OCI-LY7 (cell line): ENCODE results near the gene TAF1D. TPM values are rescaled to one million over a fixed set of nuclear protein-coding genes. Genes with fewer than 3 reads are reported as not detected.

Source experiments
- BruUV-seq: library from RNA; stranded (reverse); fragments of 400-500 nt; replicated peaks from 2 replicates; lab custom pipeline; 2021; lab: Mats Ljungman, UMichigan
- CTCF ChIA-PET: fragments of 300-600 bp; sonication (Branson Sonifier 250); formaldehyde crosslinking; loops from one replicate; lab custom pipeline; 2022; ENCODE audit warnings: antibody characterized with exemption; ENCODE audit not compliant: unreplicated experiment; lab: Charles Lee
- POLR2A ChIA-PET: fragments of 300-600 bp; sonication (Branson Sonifier 250); formaldehyde crosslinking; loops from one replicate; lab custom pipeline; 2022; ENCODE audit warnings: antibody characterized with exemption; lab: Charles Lee
- DNase-seq: peaks from one replicate; pipeline ENCODE4 v3.0.0-alpha.2; 2015; ENCODE audit warnings: low spot score
- H2AFZ ChIP-seq: fragments of 200-600 bp; sonication (generic), shearing (Covaris generic); 2 replicates; pipeline ENCODE4 v1.6.1; 2014; ENCODE audit warnings: mild to moderate bottlenecking, antibody characterized with exemption, low read length, moderate library complexity
- H3K27ac ChIP-seq: fragments of 200-600 bp; sonication (generic); 2 replicates; pipeline ENCODE4 v1.5.1; 2014; ENCODE audit warnings: mixed run types, low read depth, mild to moderate bottlenecking, moderate library complexity, low read length, inconsistent platforms; ENCODE audit not compliant: poor library complexity, severe bottlenecking
- H3K36me3 ChIP-seq: fragments of 200-600 bp; sonication (generic); 2 replicates; pipeline ENCODE4 v1.6.1; 2014; ENCODE audit warnings: mild to moderate bottlenecking, antibody characterized with exemption, low read length, moderate library complexity, mixed read lengths; ENCODE audit not compliant: insufficient read depth
- H3K4me1 ChIP-seq: fragments of 200-600 bp; sonication (generic); 2 replicates; pipeline ENCODE4 v1.5.1; 2014; ENCODE audit warnings: mild to moderate bottlenecking, low read length; ENCODE audit not compliant: insufficient read depth, poor library complexity, severe bottlenecking
- H3K4me2 ChIP-seq: fragments of 200-600 bp; sonication (generic); 2 replicates; pipeline ENCODE4 v1.6.1; 2014; ENCODE audit warnings: mild to moderate bottlenecking, low read length
- H3K4me3 ChIP-seq: fragments of 200-600 bp; sonication (generic); 2 replicates; pipeline ENCODE4 v1.5.1; 2014; ENCODE audit warnings: mild to moderate bottlenecking, low read depth, low read length; ENCODE audit not compliant: poor library complexity, severe bottlenecking
- H3K79me2 ChIP-seq: fragments of 200-600 bp; sonication (generic); 2 replicates; pipeline ENCODE4 v1.6.1; 2016; ENCODE audit warnings: low read depth, mild to moderate bottlenecking, low read length, moderate library complexity, mixed read lengths; ENCODE audit not compliant: insufficient read depth
- H3K9me2 ChIP-seq: fragments of 200-600 bp; sonication (generic); 2 replicates; pipeline ENCODE4 v1.6.1; 2016; ENCODE audit warnings: mild to moderate bottlenecking, low read length, mixed read lengths; ENCODE audit not compliant: insufficient read depth
- H3K9me3 ChIP-seq: fragments of 200-600 bp; sonication (generic); 2 replicates; pipeline ENCODE4 v1.6.1; 2014; ENCODE audit warnings: mild to moderate bottlenecking, mixed run types, low read length, mixed read lengths
- H4K20me1 ChIP-seq: fragments of 200-600 bp; sonication (generic); 2 replicates; pipeline ENCODE4 v1.6.1; 2014; ENCODE audit warnings: mild to moderate bottlenecking, antibody characterized with exemption, low read length, moderate library complexity, mixed read lengths; ENCODE audit not compliant: insufficient read depth
- EZH2phosphoT487 ChIP-seq: fragments of 200-600 bp; sonication (generic); IDR thresholded peaks from 2 replicates; pipeline ENCODE4 v1.6.1; 2018; ENCODE audit warnings: low read depth, borderline replicate concordance, mild to moderate bottlenecking, mixed run types, antibody characterized with exemption, low read length, moderate library complexity, mixed read lengths
- intact Hi-C: fragments of 100-400 bp; cut with micrococcal nuclease; formaldehyde crosslinking; loops from one replicate; pipeline ENCODE4 v1.10.0; 2022; ENCODE audit not compliant: unreplicated experiment
- total RNA-seq, 2 experiments: library from RNA; depleted of rRNA in 1 of 2; stranded (reverse); fragments of >200 nt in 1 of 2; shearing (Covaris generic) in 1 of 2; gene quantifications; 2 replicates each; pipeline ENCODE4 v1.2.3, GENCODE V29; 2014 to 2022
- TF ChIP-seq, protein P1 (sequence below): fragments of 200-600 bp; sonication (generic); conservative IDR thresholded peaks from 2 replicates; pipeline ENCODE4 v1.5.1; 2014; ENCODE audit warnings: mild to moderate bottlenecking, antibody characterized with exemption, low read length, moderate library complexity, mixed read lengths

Gene TAF1D
- total RNA-seq, 2 experiments from 2014 or later, result 206 to 276 TPM

DNA sequence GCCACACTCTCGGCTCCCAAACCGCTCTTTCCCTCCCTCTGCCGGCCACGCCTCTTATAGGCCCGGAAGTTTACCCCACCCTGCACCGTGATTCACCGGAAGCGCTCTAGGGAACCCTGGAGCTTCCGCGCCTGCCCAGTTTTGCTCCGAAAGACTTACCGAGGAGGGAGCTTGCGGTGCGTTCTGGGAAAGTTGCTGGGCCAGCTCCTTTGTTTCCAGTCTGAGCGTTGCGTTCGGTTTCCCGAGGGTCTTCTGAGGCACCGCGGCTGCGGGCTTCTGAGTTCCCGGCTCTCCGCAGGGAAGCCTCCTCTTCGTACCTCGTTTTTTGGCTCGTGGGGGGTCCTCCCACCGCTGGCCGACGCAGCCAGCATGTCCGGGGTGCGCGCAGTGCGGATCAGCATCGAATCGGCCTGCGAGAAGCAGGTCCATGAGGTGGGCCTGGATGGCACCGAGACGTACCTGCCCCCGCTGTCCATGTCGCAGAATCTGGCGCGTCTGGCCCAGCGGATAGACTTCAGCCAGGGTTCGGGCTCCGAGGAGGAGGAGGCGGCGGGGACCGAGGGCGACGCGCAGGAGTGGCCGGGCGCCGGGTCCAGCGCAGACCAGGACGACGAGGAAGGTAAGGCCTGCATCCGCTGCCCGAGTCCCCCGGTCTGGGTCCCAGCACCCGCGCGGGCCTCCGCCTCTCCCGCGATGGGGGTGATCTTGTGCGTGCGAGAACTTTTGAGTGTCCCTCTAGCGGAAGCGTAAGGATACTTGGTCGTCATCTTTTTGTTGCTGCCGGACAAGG lies 43.0 kb upstream of the TAF1D start, which contains the start of gene MED17:
Gene MED17 (plus strand): TSS at position 138 of the 790 bp plus-strand sequence. CDS start 232 bp downstream, at position 370.
- no TSS peak for BruUV-seq
- Histone ChIP-seq H3K4me1 (peaks cover 29% of the 10 kb centered on the region), H3K27ac (peak within 1 kb of the TSS; percentile 72), H3K9me2 (no peaks in the 10 kb centered on the region), H3K79me2 (peaks cover 60% of the 10 kb centered on the region), H2AFZ (peak within 1 kb of the TSS; percentile 70), H3K4me3 (peak within 1 kb of the TSS; percentile 88), H3K4me2 (peak within 1 kb of the TSS; percentile 77), H4K20me1 (peaks cover 20% of the 10 kb centered on the region), H3K36me3 (peaks cover 40% of the 10 kb centered on the region), H3K9me3 (no peaks in the 10 kb centered on the region)
- intact Hi-C loops, result loop anchor here (1.0 to 5.0 kb wide), 2 partner anchors 43 to 122 kb away; partner anchors contain the start of genes C11orf54, CEP295 and TAF1D
- no peak for TF ChIP-seq EZH2phosphoT487
- TF ChIP-seq, protein P1, sequence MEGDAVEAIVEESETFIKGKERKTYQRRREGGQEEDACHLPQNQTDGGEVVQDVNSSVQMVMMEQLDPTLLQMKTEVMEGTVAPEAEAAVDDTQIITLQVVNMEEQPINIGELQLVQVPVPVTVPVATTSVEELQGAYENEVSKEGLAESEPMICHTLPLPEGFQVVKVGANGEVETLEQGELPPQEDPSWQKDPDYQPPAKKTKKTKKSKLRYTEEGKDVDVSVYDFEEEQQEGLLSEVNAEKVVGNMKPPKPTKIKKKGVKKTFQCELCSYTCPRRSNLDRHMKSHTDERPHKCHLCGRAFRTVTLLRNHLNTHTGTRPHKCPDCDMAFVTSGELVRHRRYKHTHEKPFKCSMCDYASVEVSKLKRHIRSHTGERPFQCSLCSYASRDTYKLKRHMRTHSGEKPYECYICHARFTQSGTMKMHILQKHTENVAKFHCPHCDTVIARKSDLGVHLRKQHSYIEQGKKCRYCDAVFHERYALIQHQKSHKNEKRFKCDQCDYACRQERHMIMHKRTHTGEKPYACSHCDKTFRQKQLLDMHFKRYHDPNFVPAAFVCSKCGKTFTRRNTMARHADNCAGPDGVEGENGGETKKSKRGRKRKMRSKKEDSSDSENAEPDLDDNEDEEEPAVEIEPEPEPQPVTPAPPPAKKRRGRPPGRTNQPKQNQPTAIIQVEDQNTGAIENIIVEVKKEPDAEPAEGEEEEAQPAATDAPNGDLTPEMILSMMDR, result peak; percentile 57; the same call in 1 of the 2 replicates
- peak; percentile 93 for DNase-seq
- ChIA-PET CTCF (interaction anchor here (0.9 to 1.2 kb wide), 3 partner anchors 12 to 44 kb away, joined by 3 to 5 read pairs (median 4); partner anchors contain the start of genes C11orf54 and TAF1D), POLR2A (interaction anchor here (0.6 to 3.0 kb wide), 18 partner anchors 8 to 812 kb away, joined by 3 to 49 read pairs (median 4); partner anchors contain the start of genes C11orf54, CEP295, PANX1 and TAF1D)

DNA sequence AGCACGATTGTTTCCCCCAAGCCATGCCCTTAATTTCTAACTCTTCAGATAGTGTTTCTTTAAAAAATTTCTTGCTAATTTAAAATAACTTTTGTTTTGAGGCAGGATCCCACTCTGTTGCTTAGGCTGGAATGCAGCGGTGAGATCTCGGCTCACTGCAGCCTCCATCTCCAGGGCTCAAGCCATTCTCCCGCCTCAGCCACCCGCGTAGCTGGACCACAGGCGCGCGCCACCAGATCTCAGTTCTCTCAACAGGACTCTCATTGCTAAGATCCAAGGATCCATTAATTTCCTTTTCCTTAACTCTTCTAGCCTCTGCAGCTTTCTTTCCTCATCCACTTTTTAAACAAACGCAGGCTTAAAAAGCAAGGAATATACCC lies 42.5 kb upstream of the TAF1D start:
- Histone ChIP-seq H3K4me3 (peak overlapping the region; percentile 88), H3K27ac (peak overlapping the region; percentile 72), H2AFZ (peak overlapping the region; percentile 70), H3K36me3 (peaks cover 34% of the 10 kb centered on the region), H4K20me1 (peaks cover 20% of the 10 kb centered on the region), H3K9me3 (no peaks in the 10 kb centered on the region), H3K4me1 (peaks cover 29% of the 10 kb centered on the region), H3K79me2 (peaks cover 55% of the 10 kb centered on the region), H3K4me2 (peak overlapping the region; percentile 70), H3K9me2 (no peaks in the 10 kb centered on the region)
- TF ChIP-seq, protein P1, result no peak
- no peak for TF ChIP-seq EZH2phosphoT487
- BruUV-seq, result TSS peak; percentile 85
- CTCF ChIA-PET, result interaction anchor here (0.9 to 1.2 kb wide), 3 partner anchors 11 to 43 kb away, joined by 3 to 5 read pairs (median 4); partner anchors contain the start of genes C11orf54 and TAF1D
- POLR2A ChIA-PET, result interaction anchor here (0.6 to 3.0 kb wide), 17 partner anchors 9 to 812 kb away, joined by 3 to 49 read pairs (median 4); partner anchors contain the start of genes C11orf54, CEP295, PANX1 and TAF1D
- no peak for DNase-seq
- intact Hi-C loops, result loop anchor here (1.0 to 5.0 kb wide), 2 partner anchors 42 to 121 kb away; partner anchors contain the start of genes C11orf54, CEP295 and TAF1D
